ENCODE results near the gene RAD54L.
A peak's percentile ranks its signal among the peaks of the same experiment; 100 is the strongest.
"Not testable (repeated sequence)": the region's sequence is repeated elsewhere in the genome, so short reads cannot be mapped to it uniquely, and the experiment has no call there.

RAD54L gene

DNA sequence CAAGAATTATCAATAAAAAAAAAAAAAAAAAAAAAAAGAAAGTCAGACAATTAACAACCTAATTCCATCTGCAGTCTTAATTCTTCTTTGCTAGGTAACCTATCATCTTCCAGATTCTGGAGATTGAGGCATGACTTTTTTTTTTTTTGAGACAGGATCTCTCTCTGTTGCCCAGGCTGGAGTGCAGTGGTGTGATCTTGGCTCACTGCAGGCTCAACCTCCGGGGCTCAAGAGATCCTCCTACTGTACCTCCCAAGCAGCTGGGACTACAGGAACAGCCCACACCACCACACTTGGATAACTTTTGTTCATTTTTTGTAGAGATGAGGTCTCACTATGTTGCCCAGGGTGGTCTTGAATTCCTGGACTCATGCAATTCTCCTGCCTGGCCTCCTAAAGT is 4.6 kb upstream of the RAD54L start:
- DNase-seq: no peak

DNA sequence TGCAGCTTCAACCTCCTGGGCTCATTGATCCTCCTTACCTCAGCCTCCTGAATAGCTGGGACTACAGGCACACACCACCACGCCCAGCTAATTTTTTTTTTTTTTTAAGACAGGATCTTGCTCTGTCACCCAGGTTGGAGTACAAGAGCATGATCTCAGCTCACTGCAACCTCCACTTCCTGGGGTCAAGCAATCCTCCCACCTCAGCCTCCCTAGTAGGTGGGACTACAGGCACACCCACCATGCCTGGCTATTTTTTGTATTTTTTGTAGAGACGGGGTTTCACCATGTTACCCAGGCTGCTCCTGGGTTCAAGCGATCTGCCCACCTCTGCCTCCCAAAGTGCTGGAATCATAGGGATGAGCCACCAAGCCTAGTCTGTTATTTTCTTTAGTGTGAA is 3.7 kb upstream of the RAD54L start:
- not testable (repeated sequence) for DNase-seq

DNA sequence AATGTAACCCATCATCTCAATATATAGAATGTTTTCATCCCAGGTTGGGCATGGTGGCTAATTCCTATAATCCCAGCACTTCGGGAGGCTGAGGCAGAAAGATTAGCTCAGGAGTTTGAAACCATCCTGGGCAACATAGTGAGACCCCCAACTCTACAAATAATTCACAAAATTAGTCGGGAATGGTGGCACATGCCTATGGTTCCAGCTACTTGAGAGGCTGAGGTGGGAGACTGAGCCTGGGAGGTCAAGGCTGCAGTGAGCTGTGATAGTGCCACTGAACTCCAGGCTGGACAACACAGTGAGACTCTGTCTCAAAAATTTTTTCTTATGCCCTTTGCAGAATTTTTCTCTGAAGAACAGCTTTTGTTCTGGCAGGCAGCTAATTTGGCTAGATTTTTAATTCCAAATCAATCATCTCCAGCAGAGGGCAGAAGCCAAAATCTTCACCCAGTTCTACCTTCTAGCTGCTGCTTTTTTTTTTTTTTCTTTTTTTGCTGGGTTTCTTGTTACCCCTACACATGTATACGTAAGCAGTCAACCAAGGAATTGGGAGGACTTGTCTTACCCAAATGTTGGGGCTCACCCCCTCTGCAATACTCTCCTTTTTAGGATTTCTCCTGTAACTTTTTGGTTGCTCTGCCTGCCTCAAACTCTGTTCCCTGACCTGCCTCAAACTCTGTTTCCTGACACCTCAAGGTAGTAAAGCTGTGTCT is 2.7 kb upstream of the RAD54L start:
- peak; percentile 14 for DNase-seq

GRCh38 chr1:46246136-46246535 is 1.4 kb upstream of the RAD54L start:
- DNase-seq: not testable (repeated sequence)

DNA sequence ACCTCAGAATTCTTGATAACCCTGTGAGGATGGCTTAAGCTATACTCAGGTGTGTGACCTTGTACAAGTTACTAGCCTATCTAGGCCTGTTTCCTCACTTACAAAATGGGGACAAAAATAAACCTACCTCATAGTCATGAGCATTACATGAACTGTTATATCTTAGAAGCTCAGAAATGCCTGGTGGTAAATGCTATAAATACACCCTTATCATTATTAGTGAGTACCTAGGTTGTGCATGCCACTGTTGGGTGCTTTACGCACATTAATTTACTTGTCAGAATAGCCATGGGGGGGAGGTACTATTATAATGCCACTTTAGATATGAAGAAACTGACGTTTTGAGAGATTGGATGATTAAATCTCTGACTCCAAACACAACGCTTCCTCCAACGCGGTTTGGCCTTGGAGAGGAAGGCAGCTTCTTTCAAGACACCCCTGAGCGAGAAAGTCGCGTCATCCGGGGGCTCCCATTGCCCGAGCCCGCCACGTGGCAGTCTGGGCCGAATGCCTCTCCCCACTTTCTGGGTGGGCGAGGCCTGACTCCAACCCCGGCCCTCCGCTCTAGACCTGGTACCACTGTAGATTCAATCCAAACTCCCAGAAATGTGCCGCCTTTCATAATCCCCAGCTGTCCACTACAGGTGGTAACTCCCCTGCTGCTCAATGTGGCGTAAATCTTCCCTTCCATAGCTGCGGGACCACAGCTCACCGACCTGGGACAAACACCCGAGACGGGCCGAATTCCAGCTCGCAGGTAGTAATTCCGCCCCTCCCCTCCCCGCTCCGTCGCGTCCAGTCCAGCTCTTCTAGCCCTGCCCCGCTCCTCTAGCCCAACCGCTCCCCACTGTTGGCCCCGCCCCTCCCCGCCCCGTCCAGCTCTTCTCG is 771 bp upstream of the RAD54L start:
- DNase-seq: peak; percentile 60

DNA sequence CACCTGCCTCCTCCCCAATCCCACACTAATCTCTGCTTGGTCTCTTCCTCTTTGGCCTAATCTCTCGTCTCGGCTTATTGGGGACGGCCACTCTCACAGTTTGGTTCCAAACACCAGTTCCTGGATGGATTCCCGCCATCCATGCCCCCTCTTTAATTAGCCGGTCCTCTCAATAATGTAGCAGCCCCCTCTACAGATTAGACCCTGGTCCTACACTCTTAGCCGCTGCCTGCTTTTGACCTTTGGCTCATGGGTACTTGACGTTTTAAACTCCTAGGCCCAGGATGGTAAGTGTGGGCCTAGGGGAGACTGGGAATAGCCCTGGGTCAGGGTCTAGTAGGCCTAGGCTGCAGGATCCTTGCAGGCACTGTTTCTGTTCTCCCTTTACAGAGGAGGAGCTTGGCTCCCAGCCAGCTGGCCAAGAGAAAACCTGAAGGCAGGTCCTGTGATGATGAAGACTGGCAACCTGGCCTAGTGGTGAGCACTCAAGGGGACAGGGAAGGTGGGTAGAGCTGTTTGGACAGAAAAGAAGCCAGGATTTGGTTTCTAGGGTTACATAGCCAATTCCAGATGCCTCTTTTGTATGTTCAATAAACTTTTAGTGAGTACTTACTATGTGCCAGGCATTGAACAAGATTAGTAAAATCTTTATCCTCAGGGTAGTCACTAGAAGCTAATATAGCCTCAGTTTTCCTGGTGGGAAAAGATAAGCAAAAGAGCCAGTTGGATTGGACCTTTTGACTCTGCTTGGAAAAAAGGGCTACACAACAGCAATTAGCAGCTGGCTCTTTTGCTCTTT is 758 bp downstream of the RAD54L start:
- DNase-seq: peak; percentile 38

GRCh38 chr1:46254668-46255067 is 7.1 kb downstream of the RAD54L start:
- DNase-seq: no peak

DNA sequence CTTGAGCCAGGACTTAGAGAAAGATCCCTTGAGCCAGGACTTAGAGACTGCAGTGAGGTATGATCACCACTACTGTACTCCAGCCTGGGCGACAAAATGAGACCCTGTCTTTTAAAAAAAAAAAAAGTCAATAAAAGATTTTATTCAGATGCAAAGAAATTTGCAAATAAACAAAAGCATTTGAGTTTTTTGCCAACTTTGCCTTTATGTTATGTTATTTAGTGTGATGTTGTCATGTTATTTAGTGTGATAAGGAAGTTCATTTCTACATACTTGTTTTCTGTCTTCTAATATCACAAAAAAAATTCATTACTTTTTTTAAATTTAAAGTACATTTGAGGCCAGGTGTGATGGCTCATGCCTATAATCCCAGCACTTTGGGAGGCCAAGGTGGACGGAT is 9.0 kb downstream of the RAD54L start:
- DNase-seq: no peak

DNA sequence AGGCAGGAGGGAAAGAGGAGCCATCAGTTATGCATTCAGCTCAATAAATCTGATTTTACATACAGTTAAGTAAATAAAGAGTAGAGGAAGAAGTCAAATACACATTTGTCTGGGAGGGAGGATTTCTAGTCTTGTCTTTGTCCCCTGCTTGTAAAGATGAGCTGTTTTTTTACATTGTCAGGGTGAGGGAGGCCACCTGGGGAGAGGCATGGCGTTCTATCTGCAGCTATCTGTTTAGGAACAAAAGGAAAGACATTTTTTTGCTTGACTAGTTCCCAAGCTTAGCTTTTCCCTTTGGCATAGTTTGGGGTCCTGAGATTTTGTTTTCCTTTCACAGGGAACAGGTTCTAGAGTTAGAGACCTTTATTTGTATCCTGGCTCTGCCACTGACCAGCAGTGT is 14.9 kb downstream of the RAD54L start:
- DNase-seq: no peak

DNA sequence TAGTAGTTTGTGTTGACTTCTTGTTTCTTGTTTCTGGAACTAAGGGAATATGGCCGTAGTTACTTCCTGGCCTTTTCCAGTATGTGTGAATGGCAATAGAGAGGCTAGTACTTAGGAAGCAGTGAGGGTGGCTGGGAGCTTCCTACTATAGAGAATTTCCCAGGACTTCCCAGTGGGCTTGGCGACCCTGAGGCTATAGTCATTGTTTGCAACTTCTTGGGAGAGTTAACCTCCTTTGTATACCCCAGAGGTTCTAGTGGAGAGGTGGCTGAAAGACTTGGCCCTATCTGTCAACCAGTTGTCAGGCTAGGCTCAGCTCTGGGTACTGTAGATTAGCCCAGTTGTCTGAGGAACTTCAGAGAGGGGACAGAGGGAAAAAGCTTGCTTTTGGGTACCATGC is 15.6 kb downstream of the RAD54L start:
- no peak for DNase-seq

GRCh38 chr1:46268578-46268977 is 21.0 kb downstream of the RAD54L start:
- no peak for DNase-seq

DNA sequence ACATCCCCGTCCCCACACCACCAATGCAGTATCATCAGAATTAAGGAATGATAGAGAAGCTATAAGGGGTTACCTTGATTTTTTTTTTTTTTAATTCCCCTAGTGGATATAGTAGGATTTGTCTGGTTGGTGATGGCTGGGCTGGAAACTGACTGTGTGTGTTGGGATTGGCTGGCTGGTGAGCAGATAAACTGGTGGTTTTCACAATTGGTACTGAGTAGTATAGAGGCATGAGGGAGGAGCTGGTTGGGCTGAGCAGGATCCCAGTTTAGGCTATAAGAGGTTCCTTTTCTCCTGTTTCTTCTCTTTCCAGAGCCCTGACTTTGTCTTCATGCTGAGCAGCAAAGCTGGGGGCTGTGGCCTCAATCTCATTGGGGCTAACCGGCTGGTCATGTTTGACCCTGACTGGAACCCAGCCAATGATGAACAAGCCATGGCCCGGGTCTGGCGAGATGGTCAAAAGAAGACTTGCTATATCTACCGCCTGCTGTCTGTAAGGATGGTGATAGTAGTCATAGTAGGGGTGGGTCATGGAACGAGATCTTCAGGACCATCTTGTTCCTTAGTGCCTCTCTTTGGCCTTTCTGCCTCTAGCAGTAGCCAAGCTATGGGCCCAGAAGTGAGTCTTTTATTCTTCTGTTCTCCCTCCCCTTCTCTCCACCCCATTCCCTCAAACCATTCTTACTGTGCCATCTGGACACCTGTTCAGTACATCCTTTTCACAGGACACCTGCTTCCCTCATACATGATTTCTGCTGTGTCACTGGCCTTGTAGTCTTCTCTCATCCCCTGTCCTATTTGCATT is 26.9 kb downstream of the RAD54L start:
- DNase-seq: no peak

GRCh38 chr1:46275030-46275337 is 27.4 kb downstream of the RAD54L start:
- no peak for DNase-seq

- DNase-seq: no peak
These were observed 30.3 kb downstream of the RAD54L start for GRCh38 chr1:46277658-46278373.

GRCh38 chr1:46278807-46279206 is 31.2 kb downstream of the RAD54L start:
- no peak for DNase-seq

DNA sequence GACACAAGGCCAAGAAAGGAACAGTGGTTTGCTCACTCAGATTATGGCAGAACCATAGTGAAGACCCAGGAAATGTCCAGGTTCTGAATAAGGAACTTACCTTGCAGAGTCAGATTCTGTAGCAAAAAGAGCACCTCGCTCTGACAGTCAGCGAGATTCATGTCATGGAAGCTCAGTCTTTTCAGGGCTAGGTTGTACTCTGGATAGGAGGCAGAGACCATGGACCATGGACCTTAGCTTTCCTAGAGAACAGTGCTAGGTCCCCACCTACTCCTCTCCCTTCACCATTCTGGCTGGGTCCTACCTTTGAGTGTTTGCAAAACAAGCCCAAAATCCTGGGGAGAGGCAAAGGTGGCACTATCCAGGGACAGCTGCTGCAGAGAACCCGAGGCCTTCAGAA is 32.5 kb downstream of the RAD54L start:
- no peak for DNase-seq

GRCh38 chr1:46281021-46281420 is 33.5 kb downstream of the RAD54L start:
- DNase-seq: no peak

- DNase-seq: no peak
These were observed 36.5 kb downstream of the RAD54L start for GRCh38 chr1:46284058-46284457.

DNA sequence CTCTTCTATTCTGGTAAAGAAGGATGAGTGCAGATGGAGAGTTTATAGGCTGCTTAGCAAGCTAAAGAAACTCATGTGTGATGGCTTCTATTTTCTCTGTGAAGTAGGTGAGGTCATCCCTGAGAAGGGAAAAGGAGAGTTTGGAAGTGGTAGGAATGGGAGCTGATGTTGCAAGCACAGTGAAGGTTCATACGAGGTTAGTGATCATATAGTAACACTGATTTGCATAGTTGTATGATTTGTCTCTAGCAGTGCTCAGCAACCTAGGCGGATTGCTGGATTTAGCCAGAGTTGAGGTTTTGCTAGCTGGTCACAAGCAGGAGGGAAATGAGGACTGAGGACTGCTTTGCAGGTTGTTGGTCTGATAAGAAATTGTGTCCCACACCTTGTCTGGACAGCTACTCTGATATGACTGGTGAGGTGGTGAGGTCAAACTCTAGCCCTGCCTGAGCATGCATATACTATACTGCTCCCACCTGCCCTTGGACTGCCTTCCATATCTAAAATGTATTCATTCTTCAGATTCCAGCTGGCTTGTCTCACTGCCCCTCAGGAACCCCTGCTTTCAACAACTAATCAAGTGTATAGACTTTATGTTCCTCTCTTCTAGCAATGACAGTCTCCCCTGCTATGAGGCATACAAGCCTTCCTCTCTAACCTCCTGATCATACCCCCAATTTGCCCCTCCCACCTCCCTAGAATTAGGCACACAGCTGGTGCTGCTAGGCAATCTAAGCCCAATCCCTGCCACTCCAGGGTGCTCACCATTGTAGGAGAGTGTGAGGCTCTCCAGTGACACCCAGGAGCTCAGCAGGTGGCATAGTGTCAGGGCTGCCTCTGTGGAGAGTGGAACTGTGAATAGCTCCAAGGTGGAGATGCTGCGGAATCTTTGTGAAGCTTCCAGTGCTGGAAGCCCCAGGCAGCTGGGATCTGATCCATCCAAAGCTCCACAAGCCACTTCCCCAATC is 37.3 kb downstream of the RAD54L start:
- DNase-seq: no peak

- DNase-seq: no peak
These were observed 38.3 kb downstream of the RAD54L start for GRCh38 chr1:46285730-46286477.

All from DMS153 (cell line).